Activated B cell treated with CpG ODN at 0.5 μM for 24 hours (primary cell): ENCODE results near the gene POU2F2. TPM values are rescaled to one million over a fixed set of nuclear protein-coding genes. Genes with fewer than 3 reads are reported as not detected.
A peak's percentile ranks its signal among the peaks of the same experiment; 100 is the strongest.

Experiments used
- ATAC-seq: fragments of 200-7000 bp; cut with Tn5 transposase; one replicate; pipeline ENCODE4 v1.10.0; 2021; ENCODE audit warnings: low read depth, mild to moderate bottlenecking, moderate library complexity
- CTCF ChIA-PET: fragments of 350-600 bp; sonication (Branson Sonifier 250); formaldehyde crosslinking; loops from one replicate; lab custom pipeline; 2021; ENCODE audit warnings: antibody characterized with exemption; lab: Charles Lee
- POLR2A ChIA-PET: fragments of 350-600 bp; sonication (Branson Sonifier 250); formaldehyde crosslinking; loops from one replicate; lab custom pipeline; 2021; ENCODE audit warnings: antibody characterized with exemption; lab: Charles Lee
- DNase-seq: peaks from one replicate; pipeline ENCODE4 v3.0.0; 2022
- H3K27ac Mint-ChIP-seq: one replicate; pipeline ENCODE4 v1.8.0; 2020; ENCODE audit warnings: mixed read lengths
- H3K27me3 Mint-ChIP-seq: one replicate; pipeline ENCODE4 v1.8.0; 2021; ENCODE audit warnings: mixed read lengths
- H3K36me3 Mint-ChIP-seq: one replicate; pipeline ENCODE4 v1.8.0; 2021; ENCODE audit warnings: low read depth, mixed read lengths
- H3K4me1 Mint-ChIP-seq: one replicate; pipeline ENCODE4 v1.8.0; 2021; ENCODE audit warnings: mixed read lengths
- H3K4me3 Mint-ChIP-seq: one replicate; pipeline ENCODE4 v1.8.0; 2020; ENCODE audit warnings: mild to moderate bottlenecking, mixed read lengths
- H3K9me3 Mint-ChIP-seq: one replicate; pipeline ENCODE4 v1.8.0; 2020; ENCODE audit warnings: mixed read lengths
- intact Hi-C: fragments of 100-400 bp; cut with micrococcal nuclease; formaldehyde crosslinking; loops from one replicate; pipeline ENCODE4 v1.15.1; 2024
- total RNA-seq: library from RNA; stranded (reverse); gene quantifications from 2 replicates; pipeline ENCODE4 v1.2.3, GENCODE V29; 2022
- TF ChIP-seq, protein P1 (sequence below): fragments of 200-600 bp; IDR thresholded peaks from one replicate; pipeline ENCODE4 v1.8.0; 2022; ENCODE audit warnings: antibody characterized with exemption, mild to moderate bottlenecking

Gene POU2F2
- total RNA-seq, 1 donor from 2014 or later = 577 TPM

GRCh38 chr19:42097461-42097860, 34.8 kb downstream of the POU2F2 start:
- POLR2A ChIA-PET = interaction anchor here (2.3 kb wide), 1 partner anchor 32 kb away, joined by 15 read pairs; no protein-coding TSS in a partner anchor

GRCh38 chr19:42096255-42096837, 35.9 kb downstream of the POU2F2 start:
- intact Hi-C loops = loop anchor here (5.0 kb wide), 1 partner anchor 36 kb away; the partner anchor contains the start of gene POU2F2
- TF ChIP-seq, protein P1, sequence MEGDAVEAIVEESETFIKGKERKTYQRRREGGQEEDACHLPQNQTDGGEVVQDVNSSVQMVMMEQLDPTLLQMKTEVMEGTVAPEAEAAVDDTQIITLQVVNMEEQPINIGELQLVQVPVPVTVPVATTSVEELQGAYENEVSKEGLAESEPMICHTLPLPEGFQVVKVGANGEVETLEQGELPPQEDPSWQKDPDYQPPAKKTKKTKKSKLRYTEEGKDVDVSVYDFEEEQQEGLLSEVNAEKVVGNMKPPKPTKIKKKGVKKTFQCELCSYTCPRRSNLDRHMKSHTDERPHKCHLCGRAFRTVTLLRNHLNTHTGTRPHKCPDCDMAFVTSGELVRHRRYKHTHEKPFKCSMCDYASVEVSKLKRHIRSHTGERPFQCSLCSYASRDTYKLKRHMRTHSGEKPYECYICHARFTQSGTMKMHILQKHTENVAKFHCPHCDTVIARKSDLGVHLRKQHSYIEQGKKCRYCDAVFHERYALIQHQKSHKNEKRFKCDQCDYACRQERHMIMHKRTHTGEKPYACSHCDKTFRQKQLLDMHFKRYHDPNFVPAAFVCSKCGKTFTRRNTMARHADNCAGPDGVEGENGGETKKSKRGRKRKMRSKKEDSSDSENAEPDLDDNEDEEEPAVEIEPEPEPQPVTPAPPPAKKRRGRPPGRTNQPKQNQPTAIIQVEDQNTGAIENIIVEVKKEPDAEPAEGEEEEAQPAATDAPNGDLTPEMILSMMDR = no peak

More at GRCh38 chr19:42097461-42097860, 34.8 kb downstream of the POU2F2 start:
- Mint-ChIP-seq H3K36me3 (peaks cover 80% of the 10 kb centered on the region), H3K27ac (no peak overlapping the region), H3K4me1 (peaks cover 7% of the 10 kb centered on the region), H3K9me3 (no peaks in the 10 kb centered on the region), H3K27me3 (no peaks in the 10 kb centered on the region), H3K4me3 (no peak overlapping the region)
- TF ChIP-seq, protein P1 = no peak
- no peak for DNase-seq
- CTCF ChIA-PET = no interaction called here
- no peak for ATAC-seq
- intact Hi-C loops = loop anchor here (5.0 kb wide), 1 partner anchor 35 kb away; the partner anchor contains the start of gene POU2F2

GRCh38 chr19:42095814-42096230, 36.4 kb downstream of the POU2F2 start:
- CTCF ChIA-PET = no interaction called here
- intact Hi-C loops = loop anchor here (5.0 kb wide), 1 partner anchor 36 kb away; the partner anchor contains the start of gene POU2F2
- peaks cover 77% of the 10 kb centered on the region for H3K36me3 Mint-ChIP-seq

More at GRCh38 chr19:42096255-42096837, 35.9 kb downstream of the POU2F2 start:
- ATAC-seq = no peak
- Mint-ChIP-seq H3K27ac (no peak overlapping the region), H3K4me1 (peaks cover 11% of the 10 kb centered on the region), H3K4me3 (no peak overlapping the region), H3K9me3 (no peaks in the 10 kb centered on the region), H3K36me3 (peaks cover 77% of the 10 kb centered on the region), H3K27me3 (no peaks in the 10 kb centered on the region)
- no peak for DNase-seq
- ChIA-PET CTCF (no interaction called here), POLR2A (interaction anchor here (0.6 to 2.3 kb wide), 5 partner anchors 8 to 206 kb away, joined by 3 to 15 read pairs (median 4); partner anchors contain the start of gene ZNF574)

GRCh38 chr19:42095142-42095813, 37.0 kb downstream of the POU2F2 start:
- TF ChIP-seq, protein P1 = no peak
- H3K27ac Mint-ChIP-seq = no peak overlapping the region
- no peak overlapping the region for H3K4me3 Mint-ChIP-seq
- POLR2A ChIA-PET = interaction anchor here (0.7 to 2.3 kb wide), 3 partner anchors 9 to 34 kb away, joined by 3 to 15 read pairs (median 3); partner anchors contain the start of gene ZNF574
- peaks cover 19% of the 10 kb centered on the region for H3K4me1 Mint-ChIP-seq
- peaks cover 80% of the 10 kb centered on the region for H3K36me3 Mint-ChIP-seq
- H3K9me3 Mint-ChIP-seq = no peaks in the 10 kb centered on the region
- CTCF ChIA-PET = interaction anchor here (0.8 to 2.0 kb wide), 2 partner anchors 11 to 13 kb away, joined by 3 to 7 read pairs; no protein-coding TSS in a partner anchor
- ATAC-seq (no peak), DNase-seq (no peak)
- intact Hi-C loops = loop anchor here (5.0 kb wide), 1 partner anchor 37 kb away; the partner anchor contains the start of gene POU2F2
- no peaks in the 10 kb centered on the region for H3K27me3 Mint-ChIP-seq

More at GRCh38 chr19:42095814-42096230, 36.4 kb downstream of the POU2F2 start:
- TF ChIP-seq, protein P1 = no peak
- DNase-seq (no peak), ATAC-seq (peak; percentile 21)
- POLR2A ChIA-PET = interaction anchor here (0.7 to 2.3 kb wide), 3 partner anchors 8 to 33 kb away, joined by 3 to 15 read pairs (median 3); partner anchors contain the start of gene ZNF574
- peaks cover 15% of the 10 kb centered on the region for H3K4me1 Mint-ChIP-seq
- H3K27me3 Mint-ChIP-seq = no peaks in the 10 kb centered on the region
- no peaks in the 10 kb centered on the region for H3K9me3 Mint-ChIP-seq
- H3K4me3 Mint-ChIP-seq = no peak overlapping the region
- no peak overlapping the region for H3K27ac Mint-ChIP-seq
